ENCODE results near the gene NOS1.

- no peak for TF ChIP-seq CTCF (conservative IDR thresholded peaks at IDR 0.05; ENCODE audit: low read depth in 2 of 2)
- TF ChIP-seq JUNB (IDR thresholded peaks at IDR 0.05; ENCODE audit: unreplicated experiment), result no peak
- no peak for TF ChIP-seq NANOG (IDR thresholded peaks at IDR 0.05; ENCODE audit: borderline replicate concordance)
- no peak for TF ChIP-seq EZH2phosphoT487 (IDR thresholded peaks at IDR 0.05; ENCODE audit: unreplicated experiment)
- TF ChIP-seq EZH2 (IDR thresholded peaks at IDR 0.05; ENCODE audit: low read depth, unreplicated experiment), result no peak
- TF ChIP-seq POLR2AphosphoS5 (IDR thresholded peaks at IDR 0.05; ENCODE audit: low read depth), result no peak
- no peak for TF ChIP-seq ETS1 (IDR thresholded peaks at IDR 0.05)
- TF ChIP-seq REST (IDR thresholded peaks at IDR 0.05; ENCODE audit: unreplicated experiment), result no peak
- TF ChIP-seq CREB1 (CRISPR knock-in tag; IDR thresholded peaks at IDR 0.05; ENCODE audit: low read depth), result no peak
- no peak for TF ChIP-seq ZNF114 (CRISPR knock-in tag; IDR thresholded peaks at IDR 0.05)
These were observed 39.0 kb downstream of the NOS1 start for GRCh38 chr12:117322428-117322827.
